AG10803 (cell line): ENCODE measurements around the gene S100PBP.

Source experiments
- DNase-seq: peaks from one replicate; pipeline ENCODE4 v3.0.0; 2010; ENCODE audit warnings: low read depth
- H3K4me3 ChIP-seq: 2 replicates; pipeline ENCODE4 v1.5.1; 2011; ENCODE audit warnings: mild to moderate bottlenecking, low read length, control low read depth
- TF ChIP-seq, protein P1 (sequence below): conservative IDR thresholded peaks from 2 replicates; pipeline ENCODE4 v1.5.1; 2011; ENCODE audit warnings: mild to moderate bottlenecking, low read length, control low read depth, inconsistent platforms

The S100PBP gene

GRCh38 chr1:32806910-32807523 is 10.4 kb upstream of the S100PBP start:
- no peak overlapping the region for H3K4me3 ChIP-seq
- no peak for DNase-seq
- TF ChIP-seq, protein P1, sequence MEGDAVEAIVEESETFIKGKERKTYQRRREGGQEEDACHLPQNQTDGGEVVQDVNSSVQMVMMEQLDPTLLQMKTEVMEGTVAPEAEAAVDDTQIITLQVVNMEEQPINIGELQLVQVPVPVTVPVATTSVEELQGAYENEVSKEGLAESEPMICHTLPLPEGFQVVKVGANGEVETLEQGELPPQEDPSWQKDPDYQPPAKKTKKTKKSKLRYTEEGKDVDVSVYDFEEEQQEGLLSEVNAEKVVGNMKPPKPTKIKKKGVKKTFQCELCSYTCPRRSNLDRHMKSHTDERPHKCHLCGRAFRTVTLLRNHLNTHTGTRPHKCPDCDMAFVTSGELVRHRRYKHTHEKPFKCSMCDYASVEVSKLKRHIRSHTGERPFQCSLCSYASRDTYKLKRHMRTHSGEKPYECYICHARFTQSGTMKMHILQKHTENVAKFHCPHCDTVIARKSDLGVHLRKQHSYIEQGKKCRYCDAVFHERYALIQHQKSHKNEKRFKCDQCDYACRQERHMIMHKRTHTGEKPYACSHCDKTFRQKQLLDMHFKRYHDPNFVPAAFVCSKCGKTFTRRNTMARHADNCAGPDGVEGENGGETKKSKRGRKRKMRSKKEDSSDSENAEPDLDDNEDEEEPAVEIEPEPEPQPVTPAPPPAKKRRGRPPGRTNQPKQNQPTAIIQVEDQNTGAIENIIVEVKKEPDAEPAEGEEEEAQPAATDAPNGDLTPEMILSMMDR: no peak

DNA sequence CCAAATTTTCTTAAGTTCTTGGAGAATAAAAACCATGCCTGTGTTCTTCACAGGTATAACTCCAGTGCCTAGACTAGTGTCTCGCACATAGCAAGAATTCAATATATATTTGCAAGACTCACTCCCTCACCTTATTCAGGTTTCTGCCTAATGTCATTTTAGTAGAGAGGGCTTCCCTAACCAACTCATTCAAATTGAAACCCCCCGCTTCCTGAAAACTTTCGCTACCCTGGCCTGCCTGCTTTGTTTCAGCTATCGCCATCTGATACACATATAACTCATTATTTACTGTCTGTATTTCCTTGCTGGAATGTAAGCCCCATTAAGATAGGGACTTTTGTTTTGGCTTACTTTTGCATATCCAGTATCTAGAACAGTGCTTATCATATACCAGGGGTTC is 8.9 kb upstream of the S100PBP start:
- no peak for DNase-seq
- TF ChIP-seq, protein P1: no peak
- no peak overlapping the region for H3K4me3 ChIP-seq

GRCh38 chr1:32810358-32810757 is 7.1 kb upstream of the S100PBP start:
- no peak for DNase-seq
- H3K4me3 ChIP-seq: no peak overlapping the region
- TF ChIP-seq, protein P1: no peak

GRCh38 chr1:32811265-32811664 is 6.2 kb upstream of the S100PBP start:
- DNase-seq: no peak
- no peak overlapping the region for H3K4me3 ChIP-seq
- TF ChIP-seq, protein P1: no peak

DNA sequence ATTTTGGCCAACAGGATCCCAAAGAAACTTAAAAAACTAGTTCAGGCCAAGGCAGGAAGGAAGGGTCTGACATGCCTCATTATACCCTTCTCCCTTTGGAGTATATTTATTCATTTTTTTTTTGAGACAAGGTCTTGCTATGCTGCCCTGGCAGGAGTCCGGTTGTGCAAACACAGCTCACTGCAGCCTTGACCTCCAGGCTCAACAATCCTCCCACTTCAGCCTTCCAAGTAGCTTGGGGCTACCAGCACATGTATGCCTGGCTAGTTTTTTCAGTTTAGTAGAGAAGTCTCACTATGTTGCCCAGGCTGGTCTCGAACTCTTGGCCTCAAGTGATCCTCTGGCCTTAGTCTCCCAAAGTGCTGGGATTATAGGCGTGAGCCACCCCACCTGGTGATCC is 5.5 kb upstream of the S100PBP start:
- TF ChIP-seq, protein P1: no peak
- DNase-seq: no peak
- H3K4me3 ChIP-seq: no peak overlapping the region

DNA sequence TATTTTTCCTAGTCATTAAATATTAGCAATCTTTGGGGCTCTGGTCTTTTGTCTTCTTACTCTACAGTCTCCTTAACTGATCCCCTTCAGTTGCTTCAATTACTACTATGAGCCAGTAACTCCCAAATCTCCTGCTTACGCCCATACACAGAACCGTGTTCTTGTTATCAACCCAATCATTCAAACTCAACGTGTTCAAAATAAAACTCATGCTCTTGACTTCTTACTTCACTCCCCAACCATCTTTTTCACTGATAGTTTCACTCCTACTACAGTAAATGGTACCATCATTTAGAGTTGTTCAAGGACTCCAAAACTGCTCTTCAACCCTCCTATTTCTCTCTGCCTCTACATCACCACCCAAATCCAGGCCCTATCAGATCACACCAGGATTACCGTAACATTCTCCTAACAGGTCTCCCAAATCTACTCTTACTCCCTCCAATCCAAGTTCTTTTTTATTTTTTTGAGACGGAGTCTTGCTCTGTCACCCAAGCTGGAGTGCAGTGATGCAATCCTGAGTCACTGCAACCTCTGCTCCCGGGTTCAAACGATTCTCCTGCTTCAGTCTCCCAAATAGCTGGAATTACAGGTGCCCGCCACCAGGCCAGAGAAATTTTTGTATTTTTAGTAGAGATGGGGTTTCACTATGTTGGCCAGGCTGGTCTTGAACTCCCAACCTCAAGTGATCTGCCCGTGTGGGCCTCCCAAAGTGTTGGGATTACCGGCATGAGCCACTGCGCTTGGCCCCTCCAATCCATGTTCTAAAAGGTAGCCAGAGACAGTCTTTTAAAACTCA is 3.3 kb upstream of the S100PBP start:
- TF ChIP-seq, protein P1: no peak
- no peak overlapping the region for H3K4me3 ChIP-seq
- no peak for DNase-seq

DNA sequence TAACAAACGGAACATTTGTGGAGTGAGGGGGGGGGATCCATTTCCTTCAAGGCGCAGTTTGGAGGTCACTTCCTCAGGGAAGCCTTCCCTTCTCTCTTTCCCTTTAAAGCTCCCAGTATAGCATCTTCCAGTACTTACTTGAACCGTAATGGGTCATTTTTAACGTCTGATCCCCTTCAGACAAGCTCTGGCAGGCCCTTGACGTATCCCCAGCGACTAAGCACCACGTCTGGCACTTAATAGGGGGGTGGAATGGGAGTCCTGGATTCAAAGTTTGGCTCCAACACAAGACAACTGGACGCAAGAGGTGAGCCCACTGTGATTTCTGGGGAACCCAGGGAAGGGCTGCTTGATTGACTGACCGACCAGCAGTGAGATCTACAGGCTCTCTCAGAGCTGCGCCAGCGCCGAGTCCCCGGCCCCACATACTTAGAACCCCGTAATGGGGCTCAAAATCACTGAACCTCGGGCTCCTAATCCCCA is 736 bp upstream of the S100PBP start:
- TF ChIP-seq, protein P1: no peak
- peak overlapping the region; percentile 98 for H3K4me3 ChIP-seq
- peak; percentile 48 for DNase-seq
